IPS-18a (cell line): Measurements from ENCODE around the gene KRTAP10-3.
"Not testable (repeated sequence)": the region's sequence is repeated elsewhere in the genome, so short reads cannot be mapped to it uniquely, and the experiment has no call there.

Experiments
- H3K27ac ChIP-seq: one replicate; pipeline ENCODE4 v1.5.1; 2013; ENCODE audit warnings: low read length
- H3K27me3 ChIP-seq: one replicate; pipeline ENCODE4 v1.6.1; 2013; ENCODE audit warnings: mild to moderate bottlenecking, low read length; ENCODE audit not compliant: control insufficient read depth, insufficient read depth
- H3K36me3 ChIP-seq: one replicate; pipeline ENCODE4 v1.6.1; 2013; ENCODE audit warnings: low read depth, low read length; ENCODE audit not compliant: control insufficient read depth
- H3K4me1 ChIP-seq: one replicate; pipeline ENCODE4 v1.6.1; 2013; ENCODE audit warnings: low read depth, low read length; ENCODE audit not compliant: control insufficient read depth
- H3K4me3 ChIP-seq: one replicate; pipeline ENCODE4 v1.5.1; 2013; ENCODE audit warnings: low read length
- H3K9ac ChIP-seq: one replicate; pipeline ENCODE4 v1.6.1; 2013; ENCODE audit warnings: mild to moderate bottlenecking, low read length, moderate library complexity
- H3K9me3 ChIP-seq: one replicate; pipeline ENCODE4 v1.6.1; 2013; ENCODE audit warnings: low read depth, low read length; ENCODE audit not compliant: control insufficient read depth

Gene KRTAP10-3

DNA sequence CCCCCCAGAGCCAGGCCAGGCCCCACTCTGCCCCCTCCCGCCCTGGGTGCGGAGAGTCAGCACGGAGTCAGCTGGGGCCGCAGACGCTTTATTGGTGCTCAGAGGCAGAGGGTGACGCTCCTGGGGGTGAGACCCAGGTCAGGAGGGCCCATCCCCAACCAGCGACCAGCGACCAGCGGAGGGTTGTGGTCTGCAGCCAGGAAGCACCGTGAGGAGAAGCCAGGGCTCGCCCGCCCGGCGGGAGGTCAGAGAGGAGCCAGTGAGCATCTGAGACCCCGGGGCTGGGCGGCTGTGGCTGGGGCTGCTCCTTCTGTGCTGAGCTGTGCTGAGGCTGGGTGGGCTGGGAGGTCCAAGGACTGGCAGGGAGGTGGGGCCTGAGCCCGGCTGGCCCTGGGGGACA is 8.3 kb downstream of the KRTAP10-3 start:
- H3K27me3 ChIP-seq, H3K36me3 ChIP-seq, H3K27ac ChIP-seq, H3K9ac ChIP-seq, H3K4me3 ChIP-seq, H3K9me3 ChIP-seq: not testable (repeated sequence)
- peaks cover 33% of the 10 kb centered on the region for H3K4me1 ChIP-seq

DNA sequence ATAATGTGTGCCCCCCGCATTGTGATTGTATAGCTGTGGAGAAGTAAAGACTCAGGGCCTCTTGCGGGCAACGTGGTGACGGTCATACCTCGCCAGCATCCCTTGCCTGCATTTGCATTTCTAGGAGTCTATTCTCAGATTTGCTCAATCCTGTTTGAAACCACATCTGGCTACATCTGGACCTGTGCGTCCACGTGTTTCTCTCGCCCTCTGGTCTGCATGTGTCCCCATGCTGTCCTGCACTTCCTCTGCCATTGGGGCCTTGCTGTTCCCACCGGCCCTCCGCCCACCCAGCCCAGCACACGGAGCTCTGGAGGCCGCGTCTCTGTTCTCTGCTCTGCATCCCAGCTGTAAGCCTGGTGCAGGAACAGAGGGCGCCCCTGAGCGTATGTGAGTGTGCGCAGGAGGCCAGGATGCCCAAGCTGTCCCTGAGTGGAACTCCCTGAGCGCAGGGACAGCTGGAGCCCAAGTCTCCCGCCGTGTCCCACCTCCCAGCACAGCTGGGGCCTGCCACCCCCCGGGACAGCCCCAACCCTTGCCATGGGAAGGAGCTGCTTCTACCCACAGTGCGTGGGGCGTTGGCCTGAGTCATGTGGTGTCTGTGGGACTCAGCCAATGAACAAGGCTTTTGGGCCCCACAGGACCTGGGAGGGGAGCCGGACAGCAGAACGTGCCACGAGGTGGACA is 8.9 kb downstream of the KRTAP10-3 start:
- H3K27ac ChIP-seq: peak overlapping the region; percentile 85
- H3K9me3 ChIP-seq: peaks cover 8% of the 10 kb centered on the region
- H3K4me3 ChIP-seq: no peak overlapping the region
- H3K27me3 ChIP-seq: no peaks in the 10 kb centered on the region
- H3K9ac ChIP-seq: peak overlapping the region; percentile 50
- H3K36me3 ChIP-seq: no peaks in the 10 kb centered on the region
- peaks cover 33% of the 10 kb centered on the region for H3K4me1 ChIP-seq

DNA sequence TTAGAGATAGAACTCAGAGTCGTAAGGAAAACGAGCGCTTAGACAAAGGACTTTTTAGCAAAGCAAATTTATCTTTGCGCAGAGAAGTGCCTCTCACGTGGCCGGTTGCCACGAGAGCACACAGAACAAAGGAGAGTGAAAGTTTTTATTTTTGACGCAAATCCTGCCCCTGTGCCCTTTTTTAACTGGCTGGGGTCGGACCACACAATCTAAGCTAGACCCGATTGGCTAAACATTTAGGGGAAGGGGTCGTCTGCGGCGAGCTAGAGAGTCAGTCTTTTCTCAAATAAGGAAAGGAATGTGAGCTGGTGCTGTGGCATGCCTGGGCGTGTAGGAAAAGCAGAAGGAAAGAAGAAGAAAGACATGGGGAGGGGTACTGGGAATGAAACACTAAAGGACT is 9.7 kb downstream of the KRTAP10-3 start:
- Histone ChIP-seq H3K9ac (peak overlapping the region; percentile 50), H3K27ac (peak overlapping the region; percentile 85), H3K36me3 (no peaks in the 10 kb centered on the region)

DNA sequence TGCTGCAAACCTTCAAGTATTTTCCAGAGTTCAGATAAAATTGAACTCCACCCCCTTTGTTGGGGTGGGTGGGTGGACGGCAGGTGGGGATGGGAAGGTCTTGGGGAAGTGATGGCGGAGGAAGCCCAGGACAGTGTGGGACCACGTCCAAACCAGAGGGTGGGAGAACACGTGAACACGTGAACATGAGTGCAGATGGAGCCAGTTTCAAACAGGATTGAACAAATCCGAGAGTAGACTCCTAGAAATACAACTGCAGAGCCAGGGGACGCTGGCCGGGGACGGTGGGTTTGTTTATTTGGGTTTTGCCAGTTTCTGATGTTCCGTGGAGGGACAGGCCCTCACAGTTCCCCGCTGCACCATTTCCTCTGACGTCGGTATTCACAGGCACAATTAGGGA is 10.2 kb downstream of the KRTAP10-3 start:
- no peaks in the 10 kb centered on the region for H3K27me3 ChIP-seq
- peak overlapping the region; percentile 22 for H3K4me3 ChIP-seq
- peak overlapping the region; percentile 85 for H3K27ac ChIP-seq
- peak overlapping the region; percentile 50 for H3K9ac ChIP-seq
- H3K9me3 ChIP-seq: peaks cover 8% of the 10 kb centered on the region
- H3K4me1 ChIP-seq: peaks cover 33% of the 10 kb centered on the region
- no peaks in the 10 kb centered on the region for H3K36me3 ChIP-seq

More for the DNA sequence above, 9.7 kb downstream of the KRTAP10-3 start:
- Histone ChIP-seq H3K9me3 (peaks cover 8% of the 10 kb centered on the region), H3K4me3 (peak overlapping the region; percentile 22), H3K4me1 (peaks cover 33% of the 10 kb centered on the region), H3K27me3 (no peaks in the 10 kb centered on the region)

DNA sequence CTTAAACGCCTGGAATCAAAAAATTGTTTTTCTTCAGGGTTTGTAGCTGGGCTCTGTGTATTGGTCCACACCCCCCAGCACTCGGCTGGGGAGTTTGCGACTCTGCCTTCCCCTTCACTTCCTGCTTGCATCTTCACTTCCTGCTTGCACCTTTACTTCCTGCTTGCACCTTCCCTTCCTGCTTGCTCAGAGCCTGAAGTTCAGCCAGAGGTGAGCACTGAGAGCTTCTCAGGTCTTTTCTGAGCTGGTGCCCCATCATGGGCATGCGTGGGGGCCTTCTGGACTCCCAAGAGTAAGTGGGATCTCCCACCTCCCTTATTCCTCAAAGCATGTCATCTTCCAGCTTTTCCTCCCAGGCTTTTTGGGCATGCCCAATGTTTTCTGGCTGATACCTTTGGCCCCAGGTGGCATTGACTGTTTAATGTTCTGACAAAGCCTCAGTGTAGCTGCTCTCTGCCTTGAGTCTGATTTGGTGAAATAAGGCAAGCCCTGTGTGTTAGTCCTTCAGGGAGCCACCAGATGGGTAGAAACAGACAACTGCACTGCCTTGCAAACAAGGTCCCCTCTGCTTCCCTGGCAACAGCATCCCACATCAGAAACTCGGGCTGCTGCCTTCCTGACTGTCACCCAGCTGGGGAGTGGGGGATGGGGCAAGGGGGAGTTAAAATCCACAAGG is 10.8 kb downstream of the KRTAP10-3 start:
- Histone ChIP-seq H3K36me3 (no peaks in the 10 kb centered on the region), H3K9me3 (peaks cover 8% of the 10 kb centered on the region), H3K27me3 (no peaks in the 10 kb centered on the region), H3K4me3 (no peak overlapping the region), H3K9ac (no peak overlapping the region), H3K27ac (no peak overlapping the region), H3K4me1 (peaks cover 30% of the 10 kb centered on the region)

DNA sequence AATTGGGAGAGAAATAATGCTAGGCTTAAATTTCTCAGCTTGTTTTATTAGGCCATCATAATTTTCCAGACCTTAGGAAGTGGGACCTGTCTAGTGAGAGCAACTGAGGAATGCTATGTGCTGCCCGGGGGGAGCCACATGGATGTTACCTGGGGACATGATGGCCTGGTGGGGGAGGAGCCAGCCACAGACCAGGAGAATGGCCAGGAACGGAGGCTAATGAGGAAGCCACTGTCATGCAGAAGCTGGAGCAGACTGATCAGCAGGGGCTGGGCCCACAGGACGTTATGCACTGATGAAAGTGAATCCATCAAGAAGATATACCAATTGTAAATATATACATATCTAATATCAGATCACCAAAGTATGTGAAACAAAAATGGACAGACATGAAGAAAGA is 14.0 kb downstream of the KRTAP10-3 start:
- Histone ChIP-seq H3K36me3 (no peaks in the 10 kb centered on the region), H3K9ac (no peak overlapping the region), H3K27me3 (no peaks in the 10 kb centered on the region)

DNA sequence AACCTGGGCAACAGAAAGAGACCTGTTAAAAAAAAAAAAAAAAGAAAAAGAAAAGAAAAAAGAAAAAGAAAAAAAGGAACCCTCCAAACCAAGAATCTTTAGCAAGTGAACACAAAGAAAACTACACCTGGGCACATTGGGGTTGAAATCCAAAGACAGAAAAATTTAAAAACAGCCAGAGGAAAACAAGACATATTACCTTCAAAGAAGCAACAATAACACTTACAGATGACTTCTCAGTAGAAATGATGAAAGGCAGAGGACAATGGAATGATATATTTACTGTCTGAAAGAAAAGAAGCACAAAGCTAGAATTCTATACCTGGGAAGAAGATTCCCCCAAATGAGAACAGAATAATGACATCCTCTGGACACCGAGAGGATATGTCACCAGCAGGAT is 15.9 kb downstream of the KRTAP10-3 start:
- Histone ChIP-seq H3K4me3 (no peak overlapping the region), H3K9ac (no peak overlapping the region), H3K27me3 (no peaks in the 10 kb centered on the region), H3K36me3 (no peaks in the 10 kb centered on the region), H3K9me3 (peaks cover 8% of the 10 kb centered on the region), H3K4me1 (peaks cover 4% of the 10 kb centered on the region), H3K27ac (no peak overlapping the region)

More for the DNA sequence above, 14.0 kb downstream of the KRTAP10-3 start:
- H3K27ac ChIP-seq: no peak overlapping the region
- H3K9me3 ChIP-seq: peaks cover 8% of the 10 kb centered on the region
- H3K4me3 ChIP-seq: no peak overlapping the region
- H3K4me1 ChIP-seq: peaks cover 21% of the 10 kb centered on the region

DNA sequence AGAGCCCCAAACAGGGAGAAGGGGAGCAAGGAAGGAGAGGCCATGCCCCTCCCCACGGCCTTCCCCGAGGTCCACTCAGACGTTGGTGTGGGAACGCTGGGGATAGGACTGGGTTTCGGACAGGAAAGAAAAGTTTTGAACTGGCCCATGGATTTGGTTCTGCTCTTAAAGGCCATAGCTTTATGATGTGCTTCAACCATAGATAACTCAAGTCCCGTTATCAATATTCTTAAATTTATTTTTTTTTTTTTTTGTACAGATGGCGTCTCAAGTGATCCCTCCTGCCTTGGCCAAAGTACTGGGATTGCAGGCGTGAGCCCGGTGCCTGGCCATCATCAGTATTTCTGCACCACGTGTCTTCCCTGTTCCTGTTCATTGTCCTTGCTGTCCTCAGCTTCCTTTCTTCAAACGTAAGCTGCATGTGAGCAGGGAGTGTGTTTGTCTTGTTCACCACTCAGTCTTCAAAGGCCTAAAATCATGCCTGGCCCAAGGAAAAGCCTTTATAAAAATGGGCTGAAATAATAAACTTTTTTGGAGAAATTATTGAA is 17.8 kb downstream of the KRTAP10-3 start:
- Histone ChIP-seq H3K4me3 (no peak overlapping the region), H3K4me1 (no peaks in the 10 kb centered on the region), H3K9ac (no peak overlapping the region), H3K36me3 (no peaks in the 10 kb centered on the region), H3K27ac (no peak overlapping the region), H3K27me3 (no peaks in the 10 kb centered on the region), H3K9me3 (no peaks in the 10 kb centered on the region)

DNA sequence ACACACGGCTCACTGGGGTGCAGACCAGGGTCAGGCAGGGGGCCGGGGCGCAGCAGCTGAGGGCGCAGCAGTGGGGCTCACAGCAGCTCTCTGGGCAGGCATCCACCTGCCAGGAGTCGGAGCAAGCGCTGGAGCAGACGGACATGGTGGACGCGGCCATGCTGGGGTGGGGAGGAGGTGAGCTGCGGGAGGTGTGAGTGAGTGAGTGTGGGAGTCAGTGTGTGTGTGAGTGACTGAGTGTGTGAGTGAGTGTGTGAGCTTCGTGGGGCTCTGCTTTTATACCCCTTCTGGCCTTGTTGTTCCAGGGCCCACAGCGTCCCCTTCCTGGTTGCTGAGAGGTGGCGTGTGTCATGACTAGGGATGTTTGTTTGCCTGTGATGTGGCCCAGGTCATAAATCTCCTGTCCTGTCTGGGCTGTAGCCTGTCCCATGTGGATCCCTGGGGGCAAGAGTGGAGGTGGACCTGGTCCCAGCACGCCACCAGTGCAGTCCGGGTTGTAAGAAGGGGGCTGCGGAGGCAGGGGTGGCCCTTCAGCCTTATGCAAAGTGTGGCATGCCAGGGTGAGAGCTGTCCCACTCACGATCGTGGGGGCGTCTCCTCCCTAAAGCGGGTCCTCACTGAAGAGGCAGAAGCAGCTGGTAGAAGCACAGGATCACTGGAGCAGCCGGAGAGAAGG is 18.5 kb downstream of the KRTAP10-3 start, which contains the start of gene KRTAP10-1:
Gene KRTAP10-1, minus strand, starts transcription at position 205 of the 676 bp plus-strand sequence. Its CDS starts 45 bp downstream, at position 160.
- no peaks in the 10 kb centered on the region for H3K9me3 ChIP-seq
- H3K9ac ChIP-seq: no peak within 1 kb of the TSS
- no peaks in the 10 kb centered on the region for H3K4me1 ChIP-seq
- no peaks in the 10 kb centered on the region for H3K36me3 ChIP-seq
- H3K4me3 ChIP-seq: no peak within 1 kb of the TSS
- H3K27ac ChIP-seq: no peak within 1 kb of the TSS
- H3K27me3 ChIP-seq: no peaks in the 10 kb centered on the region

DNA sequence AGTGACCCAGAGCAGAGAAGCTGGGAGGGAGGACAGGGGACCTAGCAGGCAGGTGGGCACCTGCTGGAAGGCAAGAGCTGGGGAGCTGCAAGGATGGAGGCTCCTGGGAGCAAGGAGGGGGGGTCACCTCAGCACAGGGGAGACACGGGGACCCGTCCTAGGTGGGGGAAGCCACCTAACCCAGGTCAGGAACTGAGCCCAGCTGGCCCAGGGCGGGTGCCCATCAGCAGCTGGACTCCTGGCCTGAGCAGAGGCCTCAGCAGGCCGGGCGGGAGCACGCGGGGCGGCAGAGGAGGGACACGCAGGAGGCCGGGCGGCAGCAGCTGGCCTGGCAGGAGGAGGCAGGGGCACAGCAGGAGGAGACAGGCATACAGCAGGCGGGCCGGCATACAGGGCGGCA is 19.5 kb downstream of the KRTAP10-3 start:
- Histone ChIP-seq H3K36me3 (no peaks in the 10 kb centered on the region), H3K4me3 (no peak overlapping the region), H3K9me3 (no peaks in the 10 kb centered on the region), H3K27ac (no peak overlapping the region), H3K4me1 (no peaks in the 10 kb centered on the region), H3K9ac (no peak overlapping the region), H3K27me3 (no peaks in the 10 kb centered on the region)
